SK-N-MC (cell line): ENCODE data around the gene SKP2.
A peak's percentile ranks its signal among the peaks of the same experiment; 100 is the strongest.
"Not testable (repeated sequence)": the region's sequence is repeated elsewhere in the genome, so short reads cannot be mapped to it uniquely, and the experiment has no call there.

ENCODE experiments used
- DNase-seq: peaks from one replicate; pipeline ENCODE4 v3.0.0-alpha.2; 2011; ENCODE audit warnings: low read depth, low spot score
- H3K27ac ChIP-seq: fragments of 200-600 bp; sonication (generic); 2 replicates; pipeline ENCODE4 v1.5.1; 2016; ENCODE audit warnings: mixed run types
- H3K36me3 ChIP-seq: fragments of 200-600 bp; sonication (generic); 2 replicates; pipeline ENCODE4 v1.6.1; 2017; ENCODE audit warnings: antibody characterized with exemption, low read length, mixed read lengths; ENCODE audit not compliant: insufficient read depth
- H3K4me3 ChIP-seq: fragments of 200-600 bp; sonication (generic); 2 replicates; pipeline ENCODE4 v1.5.1; 2016
- H3K9ac ChIP-seq: fragments of 200-600 bp; sonication (generic); 2 replicates; pipeline ENCODE4 v1.8.0; 2017; ENCODE audit warnings: mixed run types, mixed read lengths; ENCODE audit not compliant: insufficient read length
- H3K9me3 ChIP-seq: fragments of 200-600 bp; sonication (generic); 2 replicates; pipeline ENCODE4 v1.6.1; 2017; ENCODE audit warnings: low read depth, mild to moderate bottlenecking, antibody characterized with exemption, low read length, moderate library complexity, mixed read lengths
- EZH2 ChIP-seq: fragments of 200-600 bp; sonication (generic); IDR thresholded peaks from one replicate; pipeline ENCODE4 v1.6.1; 2017; ENCODE audit warnings: antibody characterized with exemption
- FOXP2 ChIP-seq: optimal IDR thresholded peaks from 2 replicates; pipeline ENCODE3; 2011; ENCODE audit warnings: mild to moderate bottlenecking, moderate library complexity; ENCODE audit not compliant: insufficient read depth; ENCODE audit errors: extremely low read length, control extremely low read depth
- POLR2AphosphoS5 ChIP-seq: IDR thresholded peaks from 2 replicates; pipeline ENCODE4 v1.6.1; 2012; ENCODE audit warnings: mild to moderate bottlenecking, low read depth, low read length, borderline replicate concordance

SKP2 gene

GRCh38 chr5:36178524-36178890 is 26.6 kb downstream of the SKP2 start:
- TF ChIP-seq POLR2AphosphoS5: no peak
- TF ChIP-seq FOXP2: no peak
- no peak for TF ChIP-seq EZH2
- H3K36me3 ChIP-seq: peaks cover 96% of the 10 kb centered on the region

GRCh38 chr5:36179950-36180349 is 28.0 kb downstream of the SKP2 start:
- DNase-seq: no peak
- no peak overlapping the region for H3K27ac ChIP-seq
- no peak overlapping the region for H3K4me3 ChIP-seq
- TF ChIP-seq FOXP2 (no peak), EZH2 (no peak), POLR2AphosphoS5 (no peak)
- no peaks in the 10 kb centered on the region for H3K9me3 ChIP-seq
- H3K36me3 ChIP-seq: peaks cover 92% of the 10 kb centered on the region
- H3K9ac ChIP-seq: no peak overlapping the region

More at GRCh38 chr5:36178524-36178890, 26.6 kb downstream of the SKP2 start:
- no peak overlapping the region for H3K9ac ChIP-seq
- H3K9me3 ChIP-seq: no peaks in the 10 kb centered on the region
- H3K4me3 ChIP-seq: no peak overlapping the region
- H3K27ac ChIP-seq: no peak overlapping the region
- DNase-seq: no peak

DNA sequence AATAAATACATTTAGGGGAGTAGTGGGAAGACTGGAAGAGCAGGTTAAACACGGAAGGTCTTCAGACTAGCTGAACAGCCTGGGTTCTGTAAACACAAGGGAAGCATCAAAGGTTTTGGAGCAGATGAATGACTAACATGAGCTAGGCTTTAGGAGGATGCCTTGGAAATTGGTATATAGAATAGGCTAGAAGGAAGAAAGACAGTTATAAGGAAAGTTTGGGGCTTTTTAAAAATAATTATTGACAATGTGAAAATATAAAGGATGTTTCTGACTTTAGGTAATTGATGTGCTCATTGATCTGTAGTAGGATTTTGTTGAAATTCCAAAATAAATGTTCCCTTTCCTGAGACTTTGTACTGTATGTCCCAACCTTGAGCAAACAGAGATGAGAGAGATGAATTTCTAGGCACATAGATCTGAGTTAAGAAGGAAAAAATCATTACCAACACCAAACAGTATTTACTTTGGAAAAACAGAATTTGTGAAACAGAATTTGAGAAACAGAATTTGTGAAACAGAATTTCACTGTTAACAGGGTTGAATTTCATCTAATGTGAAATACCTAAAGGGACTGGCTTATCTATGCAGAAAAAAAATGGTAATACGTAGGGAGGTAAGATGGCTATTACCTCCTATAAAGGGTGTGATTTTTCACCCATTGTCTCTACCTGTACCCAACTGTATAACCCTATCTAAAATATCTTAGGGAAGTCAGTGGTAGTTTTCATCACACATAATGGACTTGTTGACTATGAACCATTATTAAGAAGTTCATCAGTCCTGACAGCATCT is 28.8 kb downstream of the SKP2 start:
- Histone ChIP-seq H3K9ac (no peak overlapping the region), H3K4me3 (no peak overlapping the region), H3K27ac (no peak overlapping the region), H3K9me3 (no peaks in the 10 kb centered on the region), H3K36me3 (peaks cover 84% of the 10 kb centered on the region)
- no peak for DNase-seq
- TF ChIP-seq EZH2: no peak
- no peak for TF ChIP-seq POLR2AphosphoS5

GRCh38 chr5:36181774-36182173 is 29.9 kb downstream of the SKP2 start:
- DNase-seq: no peak
- Histone ChIP-seq H3K27ac (no peak overlapping the region), H3K9me3 (no peaks in the 10 kb centered on the region), H3K36me3 (peaks cover 77% of the 10 kb centered on the region), H3K9ac (no peak overlapping the region), H3K4me3 (no peak overlapping the region)
- TF ChIP-seq FOXP2 (no peak), EZH2 (no peak), POLR2AphosphoS5 (no peak)

GRCh38 chr5:36184408-36184807 is 32.5 kb downstream of the SKP2 start:
- H3K9ac ChIP-seq, H3K9me3 ChIP-seq, H3K27ac ChIP-seq, H3K4me3 ChIP-seq, DNase-seq: not testable (repeated sequence)
- H3K36me3 ChIP-seq: peaks cover 53% of the 10 kb centered on the region

GRCh38 chr5:36193746-36194145 is 41.8 kb downstream of the SKP2 start:
- H3K9me3 ChIP-seq: no peaks in the 10 kb centered on the region
- H3K36me3 ChIP-seq: peaks cover 75% of the 10 kb centered on the region
- H3K9ac ChIP-seq: no peak overlapping the region
- H3K27ac ChIP-seq: 0 out of 2 replicates have a peak overlapping the region, but pooled peaks have one; percentile 19
- TF ChIP-seq EZH2: no peak
- TF ChIP-seq FOXP2: no peak
- TF ChIP-seq POLR2AphosphoS5: no peak
- DNase-seq: no peak
- H3K4me3 ChIP-seq: no peak overlapping the region

- no peak for DNase-seq
- peaks cover 63% of the 10 kb centered on the region for H3K36me3 ChIP-seq
- no peaks in the 10 kb centered on the region for H3K9me3 ChIP-seq
- H3K4me3 ChIP-seq: no peak overlapping the region
- H3K9ac ChIP-seq: no peak overlapping the region
- TF ChIP-seq FOXP2: no peak
- no peak for TF ChIP-seq POLR2AphosphoS5
- TF ChIP-seq EZH2: no peak
- H3K27ac ChIP-seq: peak overlapping the region; percentile 53
Observed at GRCh38 chr5:36198281-36198680, 46.4 kb downstream of the SKP2 start.

DNA sequence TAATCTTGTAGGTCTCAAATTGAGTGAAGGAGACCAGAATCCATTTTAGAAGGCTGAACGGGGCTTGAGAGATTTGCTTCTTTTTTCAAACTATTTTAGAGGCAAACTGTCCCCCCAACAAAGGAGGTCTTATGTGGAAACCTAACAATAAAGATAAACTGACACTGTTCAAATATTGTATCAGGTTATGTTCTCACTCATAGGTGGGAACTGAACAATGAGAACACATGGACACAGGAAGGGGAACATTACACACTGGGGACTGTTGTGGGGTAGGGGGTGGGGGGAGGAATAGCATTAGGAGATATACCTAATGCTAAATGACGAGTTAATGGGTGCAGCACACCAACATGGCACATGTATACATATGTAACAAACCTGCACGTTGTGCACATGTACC is 46.9 kb downstream of the SKP2 start:
- not testable (repeated sequence) for H3K4me3 ChIP-seq, H3K9ac ChIP-seq, H3K27ac ChIP-seq, DNase-seq, H3K9me3 ChIP-seq
- H3K36me3 ChIP-seq: peaks cover 58% of the 10 kb centered on the region

DNA sequence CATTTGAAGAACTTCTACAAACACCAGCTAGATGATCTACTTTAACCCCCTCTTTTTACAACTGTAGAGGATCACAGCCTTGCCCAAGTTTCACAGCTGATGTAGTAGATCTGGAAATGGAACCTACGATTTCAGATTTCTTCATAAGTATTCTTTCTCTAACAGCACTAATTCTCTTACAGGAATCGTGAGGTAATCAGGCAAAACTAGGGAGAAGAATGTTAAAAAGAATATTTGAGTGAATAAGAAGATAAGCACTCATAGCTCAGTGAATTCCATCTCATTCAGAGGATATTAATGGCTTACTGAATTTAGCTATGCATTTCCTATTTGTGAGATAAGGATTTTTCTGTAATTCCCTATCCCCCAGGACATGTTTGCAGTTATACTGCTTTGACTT is 47.7 kb downstream of the SKP2 start:
- H3K9ac ChIP-seq: no peak overlapping the region
- peak overlapping the region; percentile 86 for H3K27ac ChIP-seq
- H3K4me3 ChIP-seq: no peak overlapping the region
- TF ChIP-seq POLR2AphosphoS5: no peak
- TF ChIP-seq FOXP2: no peak
- no peak for TF ChIP-seq EZH2
- peaks cover 50% of the 10 kb centered on the region for H3K36me3 ChIP-seq
- DNase-seq: peak; percentile 32
- no peaks in the 10 kb centered on the region for H3K9me3 ChIP-seq
